Neural cell (in vitro differentiated cells): ENCODE results near the gene LARGE1.

ENCODE experiments used
- POLR2AphosphoS5 ChIP-seq: IDR thresholded peaks from 2 replicates; pipeline ENCODE4 v1.6.1; 2012
- REST ChIP-seq: IDR thresholded peaks from 2 replicates; pipeline ENCODE4 v1.6.1; 2012; ENCODE audit warnings: borderline replicate concordance
- TF ChIP-seq, protein P1 (sequence below): fragments of 450-650 bp; IDR thresholded peaks from 2 replicates; pipeline ENCODE4 v1.5.1; 2014; ENCODE audit warnings: antibody characterized with exemption, mild to moderate bottlenecking, moderate library complexity; ENCODE audit not compliant: poor library complexity, severe bottlenecking

GRCh38 chr22:33576205-33576604 is 344.1 kb downstream of the LARGE1 start:
- TF ChIP-seq, protein P1, sequence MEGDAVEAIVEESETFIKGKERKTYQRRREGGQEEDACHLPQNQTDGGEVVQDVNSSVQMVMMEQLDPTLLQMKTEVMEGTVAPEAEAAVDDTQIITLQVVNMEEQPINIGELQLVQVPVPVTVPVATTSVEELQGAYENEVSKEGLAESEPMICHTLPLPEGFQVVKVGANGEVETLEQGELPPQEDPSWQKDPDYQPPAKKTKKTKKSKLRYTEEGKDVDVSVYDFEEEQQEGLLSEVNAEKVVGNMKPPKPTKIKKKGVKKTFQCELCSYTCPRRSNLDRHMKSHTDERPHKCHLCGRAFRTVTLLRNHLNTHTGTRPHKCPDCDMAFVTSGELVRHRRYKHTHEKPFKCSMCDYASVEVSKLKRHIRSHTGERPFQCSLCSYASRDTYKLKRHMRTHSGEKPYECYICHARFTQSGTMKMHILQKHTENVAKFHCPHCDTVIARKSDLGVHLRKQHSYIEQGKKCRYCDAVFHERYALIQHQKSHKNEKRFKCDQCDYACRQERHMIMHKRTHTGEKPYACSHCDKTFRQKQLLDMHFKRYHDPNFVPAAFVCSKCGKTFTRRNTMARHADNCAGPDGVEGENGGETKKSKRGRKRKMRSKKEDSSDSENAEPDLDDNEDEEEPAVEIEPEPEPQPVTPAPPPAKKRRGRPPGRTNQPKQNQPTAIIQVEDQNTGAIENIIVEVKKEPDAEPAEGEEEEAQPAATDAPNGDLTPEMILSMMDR = no peak
- no peak for TF ChIP-seq REST
- no peak for TF ChIP-seq POLR2AphosphoS5
